A549 (cell line): ENCODE measurements around the gene TTC28.

Source experiments
- BHLHE40 ChIP-seq: IDR thresholded peaks from 2 replicates; pipeline ENCODE4 v1.6.1; 2012; ENCODE audit warnings: low read depth, low read length, inconsistent platforms
- CEBPB ChIP-seq, 2 experiments: fragments of >200 bp in 1 of 2; sonication (Bioruptor Twin) in 1 of 2; formaldehyde crosslinking in 1 of 2; IDR thresholded peaks; 2 replicates each; pipeline ENCODE4 v1.6.1; 2012 to 2016
- CHD2 ChIP-seq: fragments of 150-350 bp; IDR thresholded peaks from 2 replicates; pipeline ENCODE4 v1.6.1; 2014; ENCODE audit warnings: low read length; ENCODE audit not compliant: partially characterized antibody
- EP300 ChIP-seq, 2 experiments: fragments of >200 bp; sonication (Bioruptor Twin); formaldehyde crosslinking; IDR thresholded peaks; 2 replicates in 1 of 2; 3 replicates in 1 of 2; pipeline ENCODE4 v1.6.1; 2016 to 2017
- FOSL2 ChIP-seq, 2 experiments: fragments of 450-650 bp in 1 of 2; fragments of >200 bp in 1 of 2; sonication (Bioruptor Twin) in 1 of 2; formaldehyde crosslinking; IDR thresholded peaks; 2 replicates each; pipeline versions ENCODE4 v1.5.0 to v1.6.1; 2016 to 2020; ENCODE audit warnings: mild to moderate bottlenecking in 1 of 2, moderate library complexity in 1 of 2
- HOXA7 ChIP-seq: fragments of 250-450 bp; sonication (Bioruptor Pico); IDR thresholded peaks from 2 replicates; pipeline ENCODE4 v1.5.0; 2020; ENCODE audit warnings: mild to moderate bottlenecking, moderate library complexity
- POLR2A ChIP-seq: IDR thresholded peaks from 2 replicates; pipeline ENCODE4 v1.6.1; 2012; ENCODE audit warnings: mild to moderate bottlenecking, low read length
- TP53 ChIP-seq: fragments of 250-450 bp; sonication (Bioruptor Pico); IDR thresholded peaks from 2 replicates; pipeline ENCODE4 v1.5.0; 2021; ENCODE audit warnings: mild to moderate bottlenecking, moderate library complexity
- TF ChIP-seq, protein P1 (sequence below): fragments of >200 bp; sonication (Bioruptor Twin); formaldehyde crosslinking; IDR thresholded peaks from 3 replicates; pipeline ENCODE4 v1.5.1; 2016
- TF ChIP-seq, protein P2 (sequence below): fragments of 200-600 bp; sonication (generic); IDR thresholded peaks from 2 replicates; pipeline ENCODE4 v1.6.1; 2016; ENCODE audit warnings: antibody characterized with exemption, mild to moderate bottlenecking, moderate library complexity
- TF ChIP-seq, protein P3 (sequence below): IDR thresholded peaks from 2 replicates; pipeline ENCODE4 v1.6.1; 2012

DNA sequence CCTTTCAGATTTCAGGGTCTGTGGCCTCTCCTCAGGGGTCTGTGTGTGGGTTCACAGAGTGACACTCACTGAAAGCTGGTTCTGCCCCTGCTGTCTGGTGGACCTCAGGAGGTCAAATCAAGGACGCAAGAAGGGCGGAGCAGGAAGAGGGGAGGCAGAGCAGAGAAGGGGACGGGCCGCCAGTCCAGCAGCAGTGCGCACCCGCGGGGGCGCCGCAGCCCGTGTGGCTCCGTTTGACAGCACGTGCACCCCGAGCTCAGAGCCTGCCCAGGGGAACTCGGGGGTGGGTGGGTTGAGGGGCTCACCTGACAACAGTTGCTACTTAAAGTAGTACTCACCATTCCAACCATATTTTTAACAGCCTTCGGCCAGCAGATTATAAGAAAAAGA, 689.2 kb downstream of the TTC28 start:
- TF ChIP-seq, protein P1, sequence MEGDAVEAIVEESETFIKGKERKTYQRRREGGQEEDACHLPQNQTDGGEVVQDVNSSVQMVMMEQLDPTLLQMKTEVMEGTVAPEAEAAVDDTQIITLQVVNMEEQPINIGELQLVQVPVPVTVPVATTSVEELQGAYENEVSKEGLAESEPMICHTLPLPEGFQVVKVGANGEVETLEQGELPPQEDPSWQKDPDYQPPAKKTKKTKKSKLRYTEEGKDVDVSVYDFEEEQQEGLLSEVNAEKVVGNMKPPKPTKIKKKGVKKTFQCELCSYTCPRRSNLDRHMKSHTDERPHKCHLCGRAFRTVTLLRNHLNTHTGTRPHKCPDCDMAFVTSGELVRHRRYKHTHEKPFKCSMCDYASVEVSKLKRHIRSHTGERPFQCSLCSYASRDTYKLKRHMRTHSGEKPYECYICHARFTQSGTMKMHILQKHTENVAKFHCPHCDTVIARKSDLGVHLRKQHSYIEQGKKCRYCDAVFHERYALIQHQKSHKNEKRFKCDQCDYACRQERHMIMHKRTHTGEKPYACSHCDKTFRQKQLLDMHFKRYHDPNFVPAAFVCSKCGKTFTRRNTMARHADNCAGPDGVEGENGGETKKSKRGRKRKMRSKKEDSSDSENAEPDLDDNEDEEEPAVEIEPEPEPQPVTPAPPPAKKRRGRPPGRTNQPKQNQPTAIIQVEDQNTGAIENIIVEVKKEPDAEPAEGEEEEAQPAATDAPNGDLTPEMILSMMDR, result no peak
- TF ChIP-seq CEBPB (IDR thresholded peaks at IDR 0.05) (no peak), POLR2A (no peak), BHLHE40 (no peak), EP300 (IDR thresholded peaks at IDR 0.05) (no peak), TP53 (CRISPR knock-in tag) (no peak), FOSL2 (IDR thresholded peaks at IDR 0.05) (no peak), FOSL2 (CRISPR knock-in tag; IDR thresholded peaks at IDR 0.05) (no peak), HOXA7 (CRISPR knock-in tag) (no peak), CHD2 (no peak)
- TF ChIP-seq, protein P2, sequence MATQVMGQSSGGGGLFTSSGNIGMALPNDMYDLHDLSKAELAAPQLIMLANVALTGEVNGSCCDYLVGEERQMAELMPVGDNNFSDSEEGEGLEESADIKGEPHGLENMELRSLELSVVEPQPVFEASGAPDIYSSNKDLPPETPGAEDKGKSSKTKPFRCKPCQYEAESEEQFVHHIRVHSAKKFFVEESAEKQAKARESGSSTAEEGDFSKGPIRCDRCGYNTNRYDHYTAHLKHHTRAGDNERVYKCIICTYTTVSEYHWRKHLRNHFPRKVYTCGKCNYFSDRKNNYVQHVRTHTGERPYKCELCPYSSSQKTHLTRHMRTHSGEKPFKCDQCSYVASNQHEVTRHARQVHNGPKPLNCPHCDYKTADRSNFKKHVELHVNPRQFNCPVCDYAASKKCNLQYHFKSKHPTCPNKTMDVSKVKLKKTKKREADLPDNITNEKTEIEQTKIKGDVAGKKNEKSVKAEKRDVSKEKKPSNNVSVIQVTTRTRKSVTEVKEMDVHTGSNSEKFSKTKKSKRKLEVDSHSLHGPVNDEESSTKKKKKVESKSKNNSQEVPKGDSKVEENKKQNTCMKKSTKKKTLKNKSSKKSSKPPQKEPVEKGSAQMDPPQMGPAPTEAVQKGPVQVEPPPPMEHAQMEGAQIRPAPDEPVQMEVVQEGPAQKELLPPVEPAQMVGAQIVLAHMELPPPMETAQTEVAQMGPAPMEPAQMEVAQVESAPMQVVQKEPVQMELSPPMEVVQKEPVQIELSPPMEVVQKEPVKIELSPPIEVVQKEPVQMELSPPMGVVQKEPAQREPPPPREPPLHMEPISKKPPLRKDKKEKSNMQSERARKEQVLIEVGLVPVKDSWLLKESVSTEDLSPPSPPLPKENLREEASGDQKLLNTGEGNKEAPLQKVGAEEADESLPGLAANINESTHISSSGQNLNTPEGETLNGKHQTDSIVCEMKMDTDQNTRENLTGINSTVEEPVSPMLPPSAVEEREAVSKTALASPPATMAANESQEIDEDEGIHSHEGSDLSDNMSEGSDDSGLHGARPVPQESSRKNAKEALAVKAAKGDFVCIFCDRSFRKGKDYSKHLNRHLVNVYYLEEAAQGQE, result no peak
- TF ChIP-seq, protein P3, sequence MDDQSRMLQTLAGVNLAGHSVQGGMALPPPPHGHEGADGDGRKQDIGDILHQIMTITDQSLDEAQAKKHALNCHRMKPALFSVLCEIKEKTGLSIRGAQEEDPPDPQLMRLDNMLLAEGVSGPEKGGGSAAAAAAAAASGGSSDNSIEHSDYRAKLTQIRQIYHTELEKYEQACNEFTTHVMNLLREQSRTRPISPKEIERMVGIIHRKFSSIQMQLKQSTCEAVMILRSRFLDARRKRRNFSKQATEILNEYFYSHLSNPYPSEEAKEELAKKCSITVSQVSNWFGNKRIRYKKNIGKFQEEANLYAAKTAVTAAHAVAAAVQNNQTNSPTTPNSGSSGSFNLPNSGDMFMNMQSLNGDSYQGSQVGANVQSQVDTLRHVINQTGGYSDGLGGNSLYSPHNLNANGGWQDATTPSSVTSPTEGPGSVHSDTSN, result no peak
